Measurements from ENCODE around the gene ARRB1.
"Not testable (repeated sequence)": the region's sequence is repeated elsewhere in the genome, so short reads cannot be mapped to it uniquely, and the experiment has no call there.

ARRB1 gene

DNA sequence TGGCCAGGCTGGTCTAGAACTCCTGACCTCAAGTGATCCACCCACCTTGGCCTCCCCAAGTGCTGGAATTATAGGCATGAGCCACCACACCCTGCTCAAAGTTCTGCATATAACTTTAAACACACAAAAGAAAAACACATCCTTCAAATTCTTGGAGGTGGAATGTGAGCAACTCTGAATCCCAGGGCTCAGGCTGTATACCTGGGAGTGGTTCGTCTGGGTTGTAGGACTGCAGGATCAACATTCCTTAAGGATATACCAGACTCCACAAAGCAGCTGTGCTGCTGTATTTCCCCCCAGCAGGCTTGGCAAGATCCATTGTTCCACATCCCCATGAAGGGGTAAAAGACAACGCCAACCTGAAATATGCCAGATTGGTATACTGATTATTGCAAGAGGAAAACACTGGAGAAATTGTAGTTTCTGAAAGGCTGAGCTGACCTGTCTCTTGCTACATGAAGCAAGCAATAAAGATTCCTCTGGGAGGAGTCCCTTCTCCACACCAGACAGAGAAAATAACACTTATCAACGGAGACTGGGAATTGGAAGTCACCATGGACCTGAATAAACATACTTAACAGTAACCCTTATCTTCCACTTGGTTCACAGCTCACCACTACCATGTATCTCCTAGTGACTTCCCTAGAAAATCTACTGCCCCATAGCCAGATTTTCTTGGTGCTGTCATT lies 35.6 kb upstream of the ARRB1 start:
- Histone ChIP-seq H3K27ac (ENCODE audit: low read depth, low read length) (no peak overlapping the region), H3K9ac (ENCODE audit: low read depth in 1 of 2, low read length in 2 of 2) (no peak overlapping the region), H3K4me1 (ENCODE audit: control insufficient read depth in 1 of 2, insufficient read depth in 2 of 2, low read length in 2 of 2) (peaks cover 20 to 23% of the 10 kb centered on the region in 2 donors), H3K36me3 (ENCODE audit: control insufficient read depth in 1 of 2, insufficient read depth in 2 of 2, low read length in 2 of 2) (no peaks in the 10 kb centered on the region), H3K4me3 (ENCODE audit: low read depth in 1 of 2, low read length in 2 of 2) (no peak overlapping the region), H3K27me3 (ENCODE audit: control insufficient read depth in 1 of 2, insufficient read depth in 2 of 2, low read length in 2 of 2) (no peaks in the 10 kb centered on the region), H3K9me3 (ENCODE audit: control insufficient read depth in 1 of 2, low read length in 2 of 2) (no peaks in the 10 kb centered on the region)

DNA sequence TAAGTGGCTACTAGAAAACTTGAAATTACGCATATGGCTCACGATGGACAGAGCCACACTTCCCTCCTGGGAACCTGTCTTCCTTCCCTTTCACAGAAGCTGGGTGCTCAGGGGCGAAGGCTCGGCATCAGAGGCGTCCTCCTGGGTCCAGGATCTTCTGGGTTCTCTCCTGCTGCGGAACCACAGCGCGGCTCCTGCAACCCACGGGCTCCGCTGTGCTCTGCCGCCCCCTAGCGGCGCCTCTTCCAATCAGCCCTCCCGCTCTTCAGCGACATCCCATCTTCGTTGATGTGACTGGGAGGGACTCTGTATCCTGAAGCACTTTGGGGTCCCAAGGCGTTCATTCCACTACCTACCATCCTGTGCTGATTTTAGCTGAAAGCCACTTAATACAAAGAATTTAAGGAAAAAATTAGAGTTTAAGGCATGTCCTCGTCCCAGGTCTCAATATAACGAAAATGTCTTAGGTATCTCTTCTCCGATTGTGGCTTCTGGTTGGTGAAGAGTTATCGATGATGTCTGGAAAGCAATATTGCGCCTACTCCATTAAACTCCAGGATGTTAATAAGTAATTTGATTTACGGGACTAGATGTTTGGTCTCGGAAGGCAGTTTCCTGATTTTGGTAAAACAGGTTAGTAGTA lies 33.1 kb upstream of the ARRB1 start:
- peaks cover 34 to 38% of the 10 kb centered on the region in 2 donors for H3K4me1 ChIP-seq (ENCODE audit: control insufficient read depth in 1 of 2, insufficient read depth in 2 of 2, low read length in 2 of 2)
- H3K27me3 ChIP-seq (ENCODE audit: control insufficient read depth in 1 of 2, insufficient read depth in 2 of 2, low read length in 2 of 2), result no peaks in the 10 kb centered on the region
- H3K4me3 ChIP-seq (ENCODE audit: low read depth in 1 of 2, low read length in 2 of 2), result no peak overlapping the region
- H3K9me3 ChIP-seq (ENCODE audit: control insufficient read depth in 1 of 2, low read length in 2 of 2), result no peaks in the 10 kb centered on the region
- peak overlapping the region in 1 of 2 donors; percentile 26 for H3K9ac ChIP-seq (ENCODE audit: low read depth in 1 of 2, low read length in 2 of 2)
- no peaks in the 10 kb centered on the region for H3K36me3 ChIP-seq (ENCODE audit: control insufficient read depth in 1 of 2, insufficient read depth in 2 of 2, low read length in 2 of 2)
- H3K27ac ChIP-seq (ENCODE audit: low read depth, low read length), result no peak overlapping the region

GRCh38 chr11:75383246-75383645 lies 31.8 kb upstream of the ARRB1 start:
- Histone ChIP-seq H3K36me3 (ENCODE audit: control insufficient read depth in 1 of 2, insufficient read depth in 2 of 2, low read length in 2 of 2) (no peaks in the 10 kb centered on the region), H3K4me3 (ENCODE audit: low read depth in 1 of 2, low read length in 2 of 2) (no peak overlapping the region), H3K27ac (ENCODE audit: low read depth, low read length) (no peak overlapping the region), H3K27me3 (ENCODE audit: control insufficient read depth in 1 of 2, insufficient read depth in 2 of 2, low read length in 2 of 2) (no peaks in the 10 kb centered on the region), H3K4me1 (ENCODE audit: control insufficient read depth in 1 of 2, insufficient read depth in 2 of 2, low read length in 2 of 2) (peaks cover 29% of the 10 kb centered on the region in 2 donors), H3K9ac (ENCODE audit: low read depth in 1 of 2, low read length in 2 of 2) (no peak overlapping the region), H3K9me3 (ENCODE audit: control insufficient read depth in 1 of 2, low read length in 2 of 2) (no peaks in the 10 kb centered on the region)

- no peaks in the 10 kb centered on the region for H3K9me3 ChIP-seq (ENCODE audit: control insufficient read depth in 1 of 2, low read length in 2 of 2)
- no peak overlapping the region for H3K27ac ChIP-seq (ENCODE audit: low read depth, low read length)
- H3K27me3 ChIP-seq (ENCODE audit: control insufficient read depth in 1 of 2, insufficient read depth in 2 of 2, low read length in 2 of 2), result no peaks in the 10 kb centered on the region
- peaks cover 19 to 21% of the 10 kb centered on the region in 2 donors for H3K4me1 ChIP-seq (ENCODE audit: control insufficient read depth in 1 of 2, insufficient read depth in 2 of 2, low read length in 2 of 2)
- H3K4me3 ChIP-seq (ENCODE audit: low read depth in 1 of 2, low read length in 2 of 2), result no peak overlapping the region
- H3K9ac ChIP-seq (ENCODE audit: low read depth in 1 of 2, low read length in 2 of 2), result peak overlapping the region in 1 of 2 donors; percentile 27
- no peaks in the 10 kb centered on the region for H3K36me3 ChIP-seq (ENCODE audit: control insufficient read depth in 1 of 2, insufficient read depth in 2 of 2, low read length in 2 of 2)
These were observed 29.4 kb upstream of the ARRB1 start for GRCh38 chr11:75380716-75381420.

DNA sequence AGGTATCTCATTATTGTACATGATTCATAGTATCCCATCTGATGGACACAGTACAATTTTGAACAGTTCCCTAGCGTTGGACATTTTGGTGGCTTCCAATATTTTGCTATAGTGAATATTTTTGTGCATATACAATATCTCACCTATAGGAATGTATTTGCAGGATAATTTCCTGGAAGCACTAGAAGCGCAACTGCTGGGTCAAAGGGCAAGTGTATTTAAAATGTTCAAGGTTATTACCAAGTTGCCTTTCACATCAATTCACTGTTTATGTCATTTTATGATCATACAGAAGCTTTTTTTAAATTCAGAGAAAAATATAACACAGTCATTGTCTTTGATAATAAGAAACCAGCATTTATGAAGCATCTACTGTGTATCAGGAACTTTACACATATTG lies 28.8 kb upstream of the ARRB1 start:
- H3K9ac ChIP-seq (ENCODE audit: low read depth in 1 of 2, low read length in 2 of 2), result no peak overlapping the region
- H3K4me1 ChIP-seq (ENCODE audit: control insufficient read depth in 1 of 2, insufficient read depth in 2 of 2, low read length in 2 of 2), result peaks cover 19 to 21% of the 10 kb centered on the region in 2 donors
- H3K4me3 ChIP-seq (ENCODE audit: low read depth in 1 of 2, low read length in 2 of 2), result no peak overlapping the region
- H3K27ac ChIP-seq (ENCODE audit: low read depth, low read length), result no peak overlapping the region
- no peaks in the 10 kb centered on the region for H3K36me3 ChIP-seq (ENCODE audit: control insufficient read depth in 1 of 2, insufficient read depth in 2 of 2, low read length in 2 of 2)
- H3K9me3 ChIP-seq (ENCODE audit: control insufficient read depth in 1 of 2, low read length in 2 of 2), result no peaks in the 10 kb centered on the region
- H3K27me3 ChIP-seq (ENCODE audit: control insufficient read depth in 1 of 2, insufficient read depth in 2 of 2, low read length in 2 of 2), result no peaks in the 10 kb centered on the region

DNA sequence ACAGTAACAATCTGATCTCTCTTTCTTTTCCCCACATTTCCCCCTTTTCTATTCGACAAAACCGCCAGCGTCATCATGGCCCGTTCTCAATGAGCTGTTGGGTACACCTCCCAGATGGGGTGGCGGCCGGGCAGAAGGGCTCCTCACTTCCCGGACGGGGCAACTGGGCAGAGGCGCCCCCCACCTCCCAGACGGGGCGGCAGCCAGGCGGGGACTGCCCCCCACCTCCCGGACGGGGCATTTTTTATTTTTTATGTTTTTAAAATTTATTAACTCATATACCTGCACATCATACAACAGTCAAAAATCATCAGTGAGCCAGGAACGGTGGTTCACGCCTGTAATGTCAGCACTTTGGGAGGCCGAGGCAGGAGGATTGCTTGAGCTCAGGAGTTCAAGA lies 27.3 kb upstream of the ARRB1 start:
- H3K9ac ChIP-seq (ENCODE audit: low read depth in 1 of 2, low read length in 2 of 2); H3K9me3 ChIP-seq (ENCODE audit: control insufficient read depth in 1 of 2, low read length in 2 of 2); H3K27me3 ChIP-seq (ENCODE audit: control insufficient read depth in 1 of 2, insufficient read depth in 2 of 2, low read length in 2 of 2); H3K36me3 ChIP-seq (ENCODE audit: control insufficient read depth in 1 of 2, insufficient read depth in 2 of 2, low read length in 2 of 2); H3K4me3 ChIP-seq (ENCODE audit: low read depth in 1 of 2, low read length in 2 of 2); H3K27ac ChIP-seq (ENCODE audit: low read depth, low read length): not testable (repeated sequence)
- peaks cover 13 to 15% of the 10 kb centered on the region in 2 donors for H3K4me1 ChIP-seq (ENCODE audit: control insufficient read depth in 1 of 2, insufficient read depth in 2 of 2, low read length in 2 of 2)

DNA sequence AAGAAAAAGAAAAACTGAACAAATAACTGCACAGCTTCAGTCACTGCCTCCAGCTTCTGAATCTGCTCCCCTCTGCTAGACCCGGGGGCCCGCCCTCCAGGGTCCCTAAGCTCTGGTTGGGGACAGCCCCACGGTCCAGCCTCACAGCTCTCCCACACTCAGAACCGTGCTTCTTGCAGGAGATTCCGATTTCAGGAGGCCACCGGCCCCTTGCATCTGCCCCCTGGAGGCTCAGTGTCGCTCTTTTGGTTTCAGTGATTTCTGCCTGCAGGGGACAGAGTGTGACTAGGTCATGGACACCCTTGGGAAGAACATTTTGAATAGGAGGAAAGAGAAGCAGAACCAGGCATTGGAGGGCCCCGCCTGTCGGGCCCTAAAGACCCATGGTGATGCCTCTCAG lies 24.7 kb upstream of the ARRB1 start:
- Histone ChIP-seq H3K9me3 (ENCODE audit: control insufficient read depth in 1 of 2, low read length in 2 of 2) (no peaks in the 10 kb centered on the region), H3K4me1 (ENCODE audit: control insufficient read depth in 1 of 2, insufficient read depth in 2 of 2, low read length in 2 of 2) (peaks cover 27 to 28% of the 10 kb centered on the region in 2 donors), H3K27me3 (ENCODE audit: control insufficient read depth in 1 of 2, insufficient read depth in 2 of 2, low read length in 2 of 2) (no peaks in the 10 kb centered on the region), H3K9ac (ENCODE audit: low read depth in 1 of 2, low read length in 2 of 2) (no peak overlapping the region), H3K27ac (ENCODE audit: low read depth, low read length) (no peak overlapping the region), H3K4me3 (ENCODE audit: low read depth in 1 of 2, low read length in 2 of 2) (no peak overlapping the region), H3K36me3 (ENCODE audit: control insufficient read depth in 1 of 2, insufficient read depth in 2 of 2, low read length in 2 of 2) (no peaks in the 10 kb centered on the region)

DNA sequence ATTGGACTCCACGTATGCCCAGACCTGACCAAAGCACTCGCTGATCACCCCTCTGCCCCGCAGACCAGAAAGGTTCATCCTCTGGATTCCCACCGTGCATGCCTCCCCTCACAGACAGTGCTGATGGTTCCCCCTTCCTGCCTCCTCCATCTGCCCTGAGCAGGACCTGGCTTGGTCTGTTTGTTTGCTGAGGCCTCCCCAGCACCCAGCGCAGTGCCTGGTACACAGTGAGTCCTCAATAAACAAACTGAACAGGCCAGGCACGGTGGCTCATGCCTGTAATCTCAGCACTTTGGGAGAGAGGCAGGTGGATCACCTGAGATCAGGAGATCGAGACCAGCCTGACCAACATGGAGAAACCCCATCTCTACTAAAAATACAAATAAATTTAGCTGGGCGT lies 24.2 kb upstream of the ARRB1 start:
- no peak overlapping the region for H3K4me3 ChIP-seq (ENCODE audit: low read depth in 1 of 2, low read length in 2 of 2)
- H3K27me3 ChIP-seq (ENCODE audit: control insufficient read depth in 1 of 2, insufficient read depth in 2 of 2, low read length in 2 of 2), result no peaks in the 10 kb centered on the region
- no peak overlapping the region for H3K27ac ChIP-seq (ENCODE audit: low read depth, low read length)
- H3K9ac ChIP-seq (ENCODE audit: low read depth in 1 of 2, low read length in 2 of 2), result no peak overlapping the region
- H3K36me3 ChIP-seq (ENCODE audit: control insufficient read depth in 1 of 2, insufficient read depth in 2 of 2, low read length in 2 of 2), result no peaks in the 10 kb centered on the region
- no peaks in the 10 kb centered on the region for H3K9me3 ChIP-seq (ENCODE audit: control insufficient read depth in 1 of 2, low read length in 2 of 2)
- peaks cover 22% of the 10 kb centered on the region in 2 donors for H3K4me1 ChIP-seq (ENCODE audit: control insufficient read depth in 1 of 2, insufficient read depth in 2 of 2, low read length in 2 of 2)

DNA sequence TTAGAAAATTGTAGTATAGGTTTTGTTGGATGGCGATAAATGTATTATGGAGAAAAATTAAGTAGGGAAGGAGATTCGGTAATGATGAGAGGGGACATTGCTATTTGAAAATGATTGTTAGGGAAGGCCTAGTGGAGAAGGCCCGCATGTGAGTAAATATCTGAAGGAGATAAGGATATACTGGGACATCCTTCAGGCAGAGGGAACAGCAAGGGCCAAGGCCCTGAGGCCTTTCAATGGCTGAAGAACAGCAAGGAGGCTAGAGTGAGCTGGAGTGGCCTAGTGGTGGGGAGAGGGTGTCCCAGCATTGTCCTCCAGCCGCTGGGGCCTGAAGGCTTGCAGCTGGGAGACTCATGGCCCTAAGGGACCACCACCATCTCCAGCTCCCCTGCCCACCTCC lies 23.2 kb upstream of the ARRB1 start:
- Histone ChIP-seq H3K27ac (ENCODE audit: low read depth, low read length) (no peak overlapping the region), H3K36me3 (ENCODE audit: control insufficient read depth in 1 of 2, insufficient read depth in 2 of 2, low read length in 2 of 2) (no peaks in the 10 kb centered on the region), H3K9me3 (ENCODE audit: control insufficient read depth in 1 of 2, low read length in 2 of 2) (no peaks in the 10 kb centered on the region), H3K27me3 (ENCODE audit: control insufficient read depth in 1 of 2, insufficient read depth in 2 of 2, low read length in 2 of 2) (no peaks in the 10 kb centered on the region), H3K4me3 (ENCODE audit: low read depth in 1 of 2, low read length in 2 of 2) (no peak overlapping the region), H3K9ac (ENCODE audit: low read depth in 1 of 2, low read length in 2 of 2) (no peak overlapping the region), H3K4me1 (ENCODE audit: control insufficient read depth in 1 of 2, insufficient read depth in 2 of 2, low read length in 2 of 2) (peaks cover 14 to 20% of the 10 kb centered on the region in 2 donors)

DNA sequence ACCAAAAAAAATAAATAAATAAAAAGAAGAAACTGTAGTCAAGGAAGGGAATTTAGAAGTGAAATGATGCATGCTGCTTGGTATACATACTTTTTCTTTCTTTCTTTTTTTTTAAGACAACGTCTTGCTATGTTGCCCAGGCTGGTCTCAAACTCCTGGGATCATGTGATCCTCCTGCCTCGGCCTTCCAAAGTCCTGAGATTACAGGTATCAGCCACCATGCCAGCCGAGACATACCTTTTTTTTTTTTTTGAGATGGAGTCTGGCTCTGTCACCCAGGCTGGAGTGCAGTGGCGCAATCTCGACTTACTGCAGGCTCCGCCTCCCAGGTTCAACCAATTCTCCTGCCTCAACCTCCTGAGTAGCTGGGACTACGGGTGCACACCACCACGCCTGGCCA lies 21.7 kb upstream of the ARRB1 start:
- Histone ChIP-seq H3K4me3 (ENCODE audit: low read depth in 1 of 2, low read length in 2 of 2) (no peak overlapping the region), H3K36me3 (ENCODE audit: control insufficient read depth in 1 of 2, insufficient read depth in 2 of 2, low read length in 2 of 2) (no peaks in the 10 kb centered on the region), H3K27me3 (ENCODE audit: control insufficient read depth in 1 of 2, insufficient read depth in 2 of 2, low read length in 2 of 2) (no peaks in the 10 kb centered on the region), H3K9me3 (ENCODE audit: control insufficient read depth in 1 of 2, low read length in 2 of 2) (no peaks in the 10 kb centered on the region), H3K27ac (ENCODE audit: low read depth, low read length) (no peak overlapping the region), H3K4me1 (ENCODE audit: control insufficient read depth in 1 of 2, insufficient read depth in 2 of 2, low read length in 2 of 2) (peaks cover 14 to 24% of the 10 kb centered on the region in 2 donors), H3K9ac (ENCODE audit: low read depth in 1 of 2, low read length in 2 of 2) (no peak overlapping the region)
